HG02588 (cell line): Measurements from ENCODE around the gene RASA3.
"Not testable (repeated sequence)": the region's sequence is repeated elsewhere in the genome, so short reads cannot be mapped to it uniquely, and the experiment has no call there.

ENCODE experiments used
- ATAC-seq: cut with Tn5 transposase; IDR thresholded peaks from one replicate; pipeline ENCODE4 v1.9.1; 2021; ENCODE audit warnings: mild to moderate bottlenecking, moderate library complexity; ENCODE audit not compliant: unreplicated experiment

RASA3 gene

DNA sequence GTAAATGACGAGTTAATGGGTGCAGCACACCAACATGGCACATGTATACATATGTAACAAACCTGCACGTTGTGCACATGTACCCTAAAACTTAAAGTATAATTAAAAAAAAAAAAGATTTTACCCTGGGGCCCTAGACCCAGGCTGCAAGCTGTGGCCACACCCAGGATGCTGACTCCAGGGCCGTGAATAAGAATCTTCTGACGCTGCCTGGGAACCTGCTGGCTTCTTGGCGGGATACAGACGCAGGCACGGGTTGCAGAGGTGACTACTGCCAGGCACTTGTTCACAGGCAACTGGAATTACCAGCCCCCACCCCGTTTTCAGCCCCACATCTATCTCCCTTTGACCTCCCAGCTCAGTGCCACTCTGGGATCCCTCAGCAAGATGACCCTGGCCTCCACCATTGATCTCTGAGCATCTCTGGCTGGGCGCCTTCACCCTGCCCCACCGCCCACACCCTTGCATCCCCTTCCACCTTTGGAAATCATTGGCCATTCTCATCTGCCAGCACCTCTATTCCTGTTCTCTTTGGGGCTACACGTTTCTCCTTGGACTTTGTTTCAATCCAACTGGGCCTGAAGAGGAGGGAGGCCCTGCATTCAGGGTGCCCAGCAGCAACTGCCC lies 25.6 kb upstream of the RASA3 start:
- no peak for ATAC-seq

DNA sequence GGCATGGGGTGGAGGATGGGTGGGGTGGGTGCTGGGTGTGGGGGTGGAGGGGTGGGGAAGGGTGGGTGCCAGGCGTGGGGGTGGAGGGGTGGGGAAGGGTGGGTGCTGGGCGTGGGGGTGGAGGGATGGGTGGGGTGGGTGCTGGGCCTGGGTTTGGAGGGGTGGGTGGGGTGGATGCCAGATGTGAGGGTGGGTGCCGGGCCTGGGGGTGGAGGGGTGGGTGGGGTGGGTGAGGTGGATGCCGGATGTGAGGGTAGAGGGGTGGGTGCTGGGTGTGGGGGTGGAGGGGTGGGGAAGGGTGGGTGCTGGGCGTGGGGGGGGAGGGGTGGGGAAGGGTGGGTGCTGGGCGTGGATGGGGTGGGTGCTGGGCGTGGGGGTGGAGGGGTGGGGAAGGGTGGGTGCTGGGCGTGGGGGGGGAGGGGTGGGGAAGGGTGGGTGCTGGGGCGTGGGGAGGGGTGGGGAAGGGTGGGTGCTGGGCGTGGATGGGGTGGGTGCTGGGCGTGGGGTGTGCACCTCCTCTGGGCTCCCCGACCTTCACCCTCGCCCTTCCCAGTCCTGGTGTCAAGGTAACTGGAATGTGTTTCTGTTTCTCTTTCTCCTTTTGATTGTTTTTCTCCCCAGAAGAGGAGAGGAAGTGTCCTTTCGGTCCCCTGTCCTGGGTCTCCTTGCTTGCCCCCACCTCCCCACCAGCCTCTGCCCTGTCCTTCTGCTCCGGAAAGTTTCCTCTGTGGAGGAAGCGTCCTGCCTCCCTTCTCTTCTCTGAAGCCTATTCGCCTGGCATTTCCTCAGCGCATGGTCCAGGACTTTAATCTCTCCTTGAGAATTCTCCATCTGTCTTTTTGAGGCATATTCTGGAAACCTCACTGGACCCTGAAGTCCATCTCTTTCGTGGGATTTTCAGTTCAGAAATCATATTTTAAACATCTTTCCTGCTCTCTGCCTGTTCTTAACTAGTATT lies 23.8 kb upstream of the RASA3 start:
- ATAC-seq, result no peak

DNA sequence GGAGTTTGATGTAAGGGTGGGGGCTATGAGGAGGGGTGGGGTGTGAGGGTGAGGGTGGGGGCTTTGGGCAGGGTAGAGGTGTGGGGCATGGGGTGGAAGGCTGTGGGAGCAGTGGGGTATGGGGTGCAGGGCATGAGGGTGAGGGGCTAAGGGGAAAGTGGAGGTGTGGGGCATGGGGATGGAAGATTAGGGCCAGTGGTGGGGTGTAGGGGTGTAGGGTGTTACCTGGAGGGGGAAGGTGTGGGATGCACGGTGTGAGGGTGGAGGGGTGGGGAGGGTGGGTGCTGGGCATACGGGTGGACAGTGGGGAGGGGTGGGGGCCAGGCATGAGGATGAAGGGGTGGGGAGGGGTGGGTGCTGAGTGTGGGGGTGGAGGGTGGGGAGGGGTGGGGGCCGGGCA lies 22.9 kb upstream of the RASA3 start:
- ATAC-seq, result no peak

DNA sequence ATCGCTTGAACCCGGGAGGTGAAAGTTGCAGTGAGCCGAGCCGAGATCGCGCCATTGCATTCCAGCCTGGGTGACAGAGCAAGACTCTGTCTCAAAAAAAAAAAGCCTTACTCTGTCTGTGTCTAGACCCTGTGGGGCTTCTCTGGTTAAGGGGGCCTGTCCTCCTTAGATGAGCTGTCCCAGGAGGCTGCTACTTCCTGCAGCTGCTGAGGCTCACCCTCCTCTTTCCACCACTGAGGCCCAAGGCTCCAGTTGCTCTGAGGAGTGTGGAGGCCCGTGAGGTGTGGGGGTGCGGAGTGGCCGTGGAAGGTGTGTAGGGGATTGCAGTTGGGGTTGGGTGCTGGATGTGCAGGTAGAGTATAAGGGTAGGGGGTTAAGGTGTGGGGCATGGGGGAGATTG lies 22.1 kb upstream of the RASA3 start:
- ATAC-seq, result no peak

DNA sequence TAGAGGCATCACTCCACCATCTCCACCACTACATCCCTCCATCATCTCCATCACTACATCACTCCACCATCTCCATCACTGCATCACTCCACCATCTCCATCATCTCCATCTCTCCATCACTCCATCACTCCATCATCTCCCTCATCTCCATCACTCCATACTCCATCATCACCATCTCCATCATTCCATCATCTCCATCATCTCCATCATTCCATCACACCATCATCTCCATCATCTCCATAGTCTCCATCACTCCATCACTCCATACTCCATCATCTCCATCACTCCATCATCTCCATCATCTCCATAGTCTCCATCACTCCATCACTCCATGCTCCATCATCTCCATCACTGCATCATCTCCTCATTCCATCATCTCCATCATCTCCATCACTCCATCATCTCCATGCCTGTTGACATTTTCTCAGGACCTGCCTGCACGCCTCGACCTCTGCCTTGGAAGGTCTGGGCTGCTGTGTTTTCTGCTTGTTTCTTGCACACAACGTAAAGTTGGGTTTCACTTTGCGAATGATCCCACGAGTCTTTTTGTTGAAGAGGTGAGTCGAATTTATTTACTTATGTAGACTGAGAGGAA lies 21.2 kb upstream of the RASA3 start:
- ATAC-seq, result no peak

DNA sequence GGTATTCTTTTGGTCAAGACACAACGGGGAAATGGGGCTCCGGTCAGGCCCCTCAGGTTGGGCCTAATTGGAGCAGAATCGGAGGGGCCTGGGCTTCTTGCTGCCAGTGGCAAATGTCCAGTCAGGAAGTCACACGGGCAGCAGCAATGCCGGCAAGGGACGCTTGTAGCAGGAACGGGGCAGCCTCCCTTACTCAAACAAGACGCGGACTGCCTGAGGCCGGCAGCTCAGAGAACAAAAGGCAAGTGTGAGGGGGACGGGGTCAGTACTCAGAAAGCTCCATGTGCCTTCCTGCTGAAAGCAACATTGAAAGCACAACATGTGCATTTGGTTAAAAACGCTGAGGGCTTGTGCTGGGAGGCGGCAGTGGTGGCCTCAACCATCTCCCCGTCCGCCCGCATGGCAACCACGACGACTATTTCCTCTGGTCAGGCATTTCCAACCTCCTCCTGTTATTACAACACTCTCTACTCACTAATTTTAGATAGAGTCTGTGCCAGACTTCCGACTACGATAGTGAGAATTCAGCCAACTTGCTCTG lies 20.5 kb upstream of the RASA3 start:
- ATAC-seq, result no peak

DNA sequence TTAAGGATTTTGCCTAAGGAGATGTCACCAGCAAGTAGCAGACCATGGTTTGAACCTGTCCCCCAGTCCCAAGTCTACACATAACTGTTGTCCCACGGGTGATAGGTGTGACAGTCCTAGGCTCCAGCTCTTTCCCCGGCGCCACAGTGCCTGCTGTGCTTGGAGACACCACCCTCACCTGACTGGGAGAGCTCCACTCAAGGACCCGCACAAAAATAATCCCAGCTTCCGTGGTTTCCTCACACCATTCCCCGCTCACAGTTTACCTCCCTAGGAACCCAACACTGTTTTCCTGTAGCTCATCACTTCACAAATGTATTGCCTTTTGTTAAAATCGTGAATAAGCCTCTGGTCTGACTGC lies 19.8 kb upstream of the RASA3 start:
- ATAC-seq, result no peak

DNA sequence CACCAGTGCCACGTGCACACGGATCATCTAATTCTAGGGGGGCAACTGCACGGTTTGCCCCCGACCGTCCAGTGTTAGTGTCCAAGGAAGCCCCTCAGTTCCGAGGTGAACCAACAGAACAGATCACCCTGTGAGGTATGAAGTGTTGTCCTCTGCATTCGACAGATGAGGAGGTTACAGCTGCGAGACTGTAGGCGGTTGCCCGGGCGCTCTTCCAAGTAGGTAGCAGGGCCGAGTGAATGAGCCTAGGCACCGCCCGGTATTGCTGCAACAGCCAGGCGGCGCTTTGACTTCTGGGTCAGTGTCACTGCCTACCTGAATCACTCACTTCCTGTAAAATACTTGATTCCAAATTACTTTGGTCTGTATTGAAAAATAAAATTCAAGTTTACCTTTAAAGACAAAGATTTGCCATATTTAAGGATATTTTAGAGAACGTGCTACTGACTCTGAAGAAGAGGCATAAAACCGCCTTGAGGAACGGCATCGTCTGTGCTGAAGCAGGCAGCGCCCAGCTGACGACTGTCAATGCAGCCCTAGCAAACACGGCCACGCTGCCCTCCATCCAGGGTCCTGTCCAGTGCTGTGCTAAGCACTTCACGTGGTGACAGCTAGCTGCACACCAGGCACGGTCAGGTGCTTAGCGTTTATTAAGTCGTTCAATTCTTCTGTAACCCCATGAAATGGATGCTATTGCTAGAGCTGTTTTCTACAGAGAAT lies 19.3 kb upstream of the RASA3 start:
- no peak for ATAC-seq

DNA sequence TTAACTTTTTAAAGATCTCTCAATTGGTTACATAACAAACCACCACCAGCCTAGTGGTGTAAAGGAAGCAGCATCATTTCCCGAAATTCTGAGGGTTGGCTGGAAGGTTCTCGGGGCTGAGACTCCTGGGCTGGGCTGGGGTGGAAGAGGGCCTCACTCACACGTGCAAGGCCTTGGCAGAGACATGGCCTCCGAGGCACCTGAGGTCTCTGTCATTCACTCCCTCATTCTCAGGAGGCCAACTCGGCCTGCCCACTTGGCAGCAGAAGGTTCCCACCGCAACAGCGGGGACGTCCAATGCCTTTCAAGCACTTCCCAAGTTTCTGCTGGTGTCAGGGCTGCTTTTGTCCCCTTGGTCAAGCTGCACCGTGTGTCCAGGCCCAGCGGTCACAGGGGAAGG lies 18.6 kb upstream of the RASA3 start:
- no peak for ATAC-seq

DNA sequence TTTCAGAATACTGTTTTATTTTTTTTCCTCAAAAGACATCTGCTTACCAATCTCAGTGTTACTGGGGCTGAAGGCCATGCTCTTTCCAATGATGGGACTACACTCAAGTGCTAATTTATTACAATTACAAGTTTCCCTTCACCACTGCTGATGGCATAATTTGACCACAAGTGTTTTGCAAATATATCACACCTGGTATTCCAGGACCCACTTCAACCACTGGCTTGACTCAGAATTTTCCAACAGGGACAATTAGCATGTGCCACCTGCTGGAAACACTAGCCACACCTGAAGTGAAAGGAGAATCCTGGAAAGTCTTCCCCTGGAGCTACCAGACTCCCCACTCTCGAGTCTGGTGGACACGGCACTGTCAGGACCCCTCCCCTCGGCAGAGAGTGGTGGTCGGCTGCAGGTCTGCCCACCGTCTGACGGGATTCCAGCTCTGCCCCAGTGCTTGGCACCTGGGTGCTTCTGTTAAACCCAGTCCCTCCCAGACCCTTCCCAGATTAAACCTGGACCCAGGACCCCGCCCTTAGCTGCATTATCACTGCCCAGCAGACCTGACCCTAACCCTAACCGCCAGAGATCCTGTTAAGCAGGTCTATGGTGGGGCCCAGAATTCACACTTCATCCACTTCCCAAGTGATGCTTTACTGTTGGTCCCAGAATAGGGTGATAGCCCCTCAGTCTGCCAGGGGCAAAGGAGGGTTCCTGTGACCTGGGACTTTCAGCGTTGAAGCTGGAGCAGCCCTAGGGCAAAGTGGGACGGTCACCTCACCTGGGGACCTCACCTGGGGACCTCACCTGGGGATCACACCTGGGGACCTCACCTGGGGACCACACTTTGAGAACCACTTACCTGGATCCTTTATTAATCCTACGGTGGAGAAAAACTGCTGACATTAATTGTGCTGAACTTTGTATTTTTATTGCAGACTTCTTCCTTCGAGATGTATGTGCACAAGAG lies 17.6 kb upstream of the RASA3 start:
- ATAC-seq, result no peak

DNA sequence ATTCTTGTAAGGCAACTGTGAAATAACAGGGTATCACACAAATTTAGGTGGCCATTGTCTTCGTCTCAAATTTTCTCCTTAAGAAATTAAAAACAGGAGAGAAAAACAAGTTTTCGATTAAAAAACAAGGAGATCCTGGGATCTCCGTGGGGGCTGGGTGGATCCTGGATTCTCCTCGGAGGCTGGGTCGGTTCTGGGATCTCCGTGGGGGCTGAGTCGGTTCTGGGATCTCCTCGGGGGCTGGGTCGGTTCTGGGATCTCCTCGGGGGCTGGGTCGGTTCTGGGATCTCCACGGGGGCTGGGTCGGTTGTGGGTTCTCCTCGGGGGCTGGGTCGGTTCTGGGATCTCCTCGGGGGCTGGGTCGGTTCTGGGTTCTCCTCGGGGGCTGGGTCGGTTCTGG lies 16.5 kb upstream of the RASA3 start:
- not testable (repeated sequence) for ATAC-seq

DNA sequence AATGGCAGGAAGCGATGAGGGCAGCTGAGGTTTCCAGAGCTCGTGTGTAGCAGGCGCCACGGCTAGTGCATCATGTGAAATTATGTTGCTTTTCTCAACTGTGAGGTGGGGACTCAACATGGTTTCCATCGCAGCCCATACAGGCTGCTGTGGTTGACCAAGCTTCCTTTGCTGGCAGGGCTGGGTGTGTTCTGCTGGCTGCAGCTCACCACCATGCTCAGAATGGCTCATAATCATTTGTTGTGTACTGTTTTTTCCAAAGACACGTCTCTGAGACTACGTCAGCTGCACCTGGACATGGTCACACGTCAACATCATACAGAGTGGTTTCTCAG lies 16.1 kb upstream of the RASA3 start:
- ATAC-seq, result peak; percentile 79

DNA sequence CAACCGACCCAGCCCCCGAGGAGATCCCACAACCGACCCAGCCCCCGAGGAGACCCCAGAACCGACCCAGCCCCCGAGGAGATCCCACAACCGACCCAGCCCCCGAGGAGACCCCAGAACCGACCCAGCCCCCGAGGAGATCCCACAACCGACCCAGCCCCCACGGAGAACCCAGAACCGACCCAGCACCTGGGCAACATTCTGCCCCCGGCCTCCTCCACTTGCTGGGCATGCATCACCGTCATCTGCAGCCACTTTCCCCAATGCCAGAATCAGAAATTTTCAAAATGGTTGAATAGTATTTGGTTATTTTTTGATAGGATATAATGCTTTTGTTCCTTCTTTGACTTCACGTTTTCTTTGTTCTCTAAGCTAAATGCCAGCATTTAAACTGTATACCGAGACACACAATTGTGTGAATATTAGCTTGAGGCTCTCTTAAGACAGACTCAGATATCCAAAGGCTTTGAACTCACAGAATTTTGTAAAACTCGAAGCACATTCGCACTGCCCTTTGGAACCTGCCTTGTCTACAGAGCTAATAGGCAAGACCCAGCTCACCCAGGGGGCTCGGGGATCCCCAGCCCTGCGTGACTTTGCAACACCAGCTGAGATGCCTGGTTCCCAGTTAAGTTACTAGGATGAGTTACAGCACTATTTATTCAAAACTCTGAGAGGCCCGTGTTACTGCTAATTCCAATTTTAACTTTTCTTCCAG lies 15.5 kb upstream of the RASA3 start:
- ATAC-seq, result peak; percentile 23

DNA sequence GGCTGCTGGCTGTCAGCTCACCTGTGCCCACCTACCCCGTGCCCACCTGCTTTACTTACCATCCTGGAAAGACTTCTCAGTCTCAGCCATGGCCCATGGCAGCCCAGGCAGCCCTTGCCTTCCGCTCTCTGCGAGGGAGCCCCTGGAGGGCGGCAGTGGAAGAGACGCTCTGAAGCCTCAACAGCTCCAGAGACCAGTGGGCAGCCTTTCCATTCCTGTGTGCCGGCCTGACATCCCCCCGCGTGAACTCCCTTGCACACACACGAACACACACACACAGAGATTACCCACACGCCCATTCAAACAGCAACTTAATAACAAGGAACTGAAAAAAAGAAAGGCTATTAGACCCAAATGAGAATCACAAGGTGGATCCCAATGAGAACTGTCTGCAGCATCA lies 14.2 kb upstream of the RASA3 start:
- ATAC-seq, result no peak

DNA sequence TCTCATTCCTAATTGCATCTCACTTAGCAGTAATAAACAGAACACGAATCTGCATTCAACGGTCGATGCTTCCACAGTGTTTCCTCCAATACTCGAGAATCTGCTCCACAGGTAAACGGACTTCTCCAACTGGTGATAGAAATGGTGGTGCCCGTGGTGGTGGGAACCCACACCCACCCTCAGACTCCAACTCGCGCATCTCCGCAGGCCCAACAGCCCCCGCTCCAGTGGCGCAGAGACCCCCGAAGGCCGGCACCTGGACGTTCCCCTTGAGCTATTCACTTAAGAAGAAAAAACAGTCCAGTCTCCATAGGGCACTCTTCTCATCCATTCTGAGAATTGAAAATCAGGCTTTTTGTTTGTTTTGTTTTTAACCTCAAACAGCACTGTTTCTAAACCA lies 13.8 kb upstream of the RASA3 start:
- no peak for ATAC-seq

DNA sequence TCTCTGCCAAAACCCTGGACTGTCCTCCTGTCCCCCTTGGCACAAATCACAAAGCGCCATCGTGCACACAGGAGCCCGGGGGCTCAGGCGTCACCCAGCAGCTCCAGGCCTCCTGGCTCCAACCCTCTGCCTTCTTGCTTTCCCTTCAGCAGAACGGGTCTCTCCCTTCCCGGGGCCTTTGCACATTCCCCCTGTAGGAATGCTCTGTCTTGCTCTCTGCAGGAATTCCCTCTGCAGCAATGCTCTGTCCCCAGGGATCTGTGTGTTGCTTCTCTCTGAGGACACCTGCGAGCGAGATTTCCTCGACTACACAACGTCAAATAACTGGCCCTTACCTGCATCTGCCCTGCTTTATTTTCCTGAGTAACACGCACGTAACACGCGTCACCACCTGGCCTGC lies 13.3 kb upstream of the RASA3 start:
- ATAC-seq, result no peak

DNA sequence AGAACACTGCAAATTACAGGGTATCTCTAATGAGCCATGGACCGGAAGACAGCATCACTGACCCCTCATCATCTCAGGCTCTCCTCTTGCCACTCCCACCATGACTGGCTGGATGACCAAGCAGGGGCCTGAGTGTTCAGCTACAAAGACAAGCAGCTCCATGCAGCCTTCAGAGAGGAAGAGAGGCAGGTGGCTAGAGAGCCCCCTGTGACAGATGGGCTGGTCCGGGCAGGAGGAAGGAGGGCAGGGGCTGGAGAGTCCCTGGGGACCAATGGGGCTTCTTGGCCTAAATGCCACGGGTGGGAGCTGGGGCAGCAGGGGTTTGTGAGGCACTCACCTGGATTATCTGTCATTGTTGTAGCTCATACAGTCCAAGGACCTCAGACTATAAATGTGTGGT lies 12.8 kb upstream of the RASA3 start:
- ATAC-seq, result no peak

DNA sequence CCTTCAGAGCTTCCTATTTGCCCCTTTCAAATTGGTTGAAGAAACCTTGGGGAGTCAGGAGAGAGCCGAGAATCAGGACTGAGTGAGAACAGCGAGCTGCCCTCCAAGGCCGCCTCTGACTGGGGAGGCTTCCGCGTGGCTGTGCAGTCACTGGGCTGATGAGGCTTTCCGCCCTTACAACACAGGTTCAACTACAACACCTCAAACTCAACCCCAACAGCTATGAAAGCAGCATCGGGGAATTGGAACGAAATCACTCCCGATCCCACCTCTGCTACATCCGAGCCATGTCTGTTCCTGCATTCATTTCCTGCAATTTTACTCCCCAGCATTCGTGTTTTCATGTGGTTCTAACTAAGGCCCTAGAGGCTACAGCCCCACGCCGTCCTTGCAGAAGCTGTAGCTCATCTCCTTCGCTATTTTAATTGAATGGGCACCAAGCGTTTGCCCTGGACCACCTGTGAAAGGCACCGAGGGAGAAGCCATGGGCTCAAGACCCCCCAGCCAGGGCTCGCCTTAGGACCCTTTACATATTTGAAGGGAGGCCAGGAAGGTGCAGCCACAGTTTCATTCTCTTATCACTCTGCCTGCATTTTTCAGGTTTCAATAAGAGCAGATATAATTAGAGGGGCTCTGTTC lies 12.3 kb upstream of the RASA3 start:
- no peak for ATAC-seq
